Activated CD8-positive, alpha-beta memory T cell treated with anti-CD3 and anti-CD28 coated beads, Interleukin-2, amount 10 ng/mL, durations not matched to agents 7 days and 5 days (primary cell): ENCODE measurements around the gene SYNGR2. TPM values are rescaled to one million over a fixed set of nuclear protein-coding genes. Genes with fewer than 3 reads are reported as not detected.

ENCODE experiments used
- ATAC-seq: fragments of 150-1000 bp; cut with Tn5 transposase; one replicate; pipeline ENCODE4 v1.10.0; 2021; ENCODE audit warnings: moderate library complexity
- CTCF ChIA-PET: fragments of 350-600 bp; sonication (Branson Sonifier 250); formaldehyde crosslinking; loops from one replicate; lab custom pipeline; 2021; ENCODE audit warnings: antibody characterized with exemption; lab: Charles Lee
- DNase-seq: peaks from one replicate; pipeline ENCODE4 v3.0.0-alpha.2; 2020
- H3K27ac Mint-ChIP-seq: one replicate; pipeline ENCODE4 v1.8.0; 2021; ENCODE audit warnings: mild to moderate bottlenecking, mixed read lengths
- H3K27me3 Mint-ChIP-seq: one replicate; pipeline ENCODE4 v1.8.0; 2021; ENCODE audit warnings: mixed read lengths
- H3K36me3 Mint-ChIP-seq: one replicate; pipeline ENCODE4 v1.8.0; 2021; ENCODE audit warnings: mild to moderate bottlenecking, mixed read lengths
- H3K4me1 Mint-ChIP-seq: one replicate; pipeline ENCODE4 v1.8.0; 2021; ENCODE audit warnings: mixed read lengths
- H3K4me3 Mint-ChIP-seq: one replicate; pipeline ENCODE4 v1.8.0; 2021; ENCODE audit warnings: mild to moderate bottlenecking, moderate library complexity, mixed read lengths
- H3K9me3 Mint-ChIP-seq: one replicate; pipeline ENCODE4 v1.8.0; 2022; ENCODE audit warnings: low read depth, mixed read lengths
- total RNA-seq, 2 experiments: library from RNA; stranded (reverse); gene quantifications; one replicate each; pipeline ENCODE4 v1.2.3, GENCODE V29; 2021

The SYNGR2 gene
- total RNA-seq, 2 experiments from 2014 or later: 41.2 to 80.3 TPM

DNA sequence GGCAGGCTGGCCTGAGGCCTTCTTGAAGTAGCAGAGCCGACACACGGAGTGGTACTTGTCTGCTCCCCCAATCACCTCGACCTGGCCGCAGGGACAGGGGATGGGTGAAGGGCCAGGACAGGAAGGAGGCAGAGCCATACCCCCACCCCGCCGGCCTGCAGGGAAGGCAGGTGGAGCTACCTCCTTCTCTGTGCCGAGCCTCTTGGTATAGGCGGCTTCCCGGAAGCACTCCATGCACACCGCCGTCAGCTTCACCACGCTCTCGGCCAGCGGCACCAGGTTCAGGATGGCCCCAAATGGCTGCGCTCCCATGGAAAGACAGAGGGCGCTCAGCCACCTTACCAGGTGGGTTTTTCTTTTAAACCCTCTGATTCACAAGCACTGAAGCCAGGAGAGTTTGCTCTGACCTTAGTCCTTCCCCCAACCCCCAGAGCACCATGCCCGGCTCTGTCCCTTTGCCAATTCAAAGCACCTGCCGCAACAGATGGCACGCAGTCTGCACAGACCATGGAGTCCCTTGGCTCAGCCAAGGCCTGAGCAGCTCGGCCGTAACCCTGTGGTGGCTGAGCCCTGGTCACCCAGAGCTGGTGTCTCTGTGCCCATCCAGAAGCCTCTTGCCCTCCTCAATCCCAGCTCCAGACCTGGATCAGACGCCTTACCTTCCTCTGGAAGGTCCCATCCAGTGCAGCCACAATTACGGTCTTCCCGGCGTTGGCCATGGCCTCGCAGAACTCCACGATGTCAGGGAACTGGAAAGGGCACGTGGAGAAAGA, 6.7 kb downstream of the SYNGR2 start:
- no peak for DNase-seq
- H3K4me3 Mint-ChIP-seq: no peak overlapping the region
- H3K27ac Mint-ChIP-seq: no peak overlapping the region
- peaks cover 67% of the 10 kb centered on the region for H3K4me1 Mint-ChIP-seq
- peaks cover 41% of the 10 kb centered on the region for H3K36me3 Mint-ChIP-seq
- no peaks in the 10 kb centered on the region for H3K9me3 Mint-ChIP-seq
- CTCF ChIA-PET: interaction anchor here (0.9 to 9.7 kb wide), 6 partner anchors 10 to 90 kb away, joined by 4 to 75 read pairs (median 8); partner anchors contain the start of gene TK1
- H3K27me3 Mint-ChIP-seq: no peaks in the 10 kb centered on the region
- ATAC-seq: no peak

DNA sequence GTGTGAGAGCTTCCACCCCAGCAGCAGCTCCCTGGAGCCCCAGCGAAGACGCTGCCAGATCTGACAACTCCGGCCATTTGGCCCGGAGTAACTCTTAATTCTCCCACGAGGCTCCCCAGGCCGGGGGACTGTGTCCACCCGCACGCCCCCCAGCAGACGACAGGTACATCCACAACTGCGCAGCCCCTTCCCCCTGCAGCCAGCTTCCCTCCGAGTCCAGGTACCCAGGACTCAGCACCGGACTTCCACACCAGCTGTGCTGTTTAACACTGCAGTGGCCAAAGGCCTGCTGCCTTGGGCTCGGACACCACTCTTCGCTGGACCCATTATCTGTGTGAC, 7.2 kb downstream of the SYNGR2 start:
- no peak for DNase-seq
- CTCF ChIA-PET: interaction anchor here (0.9 to 9.7 kb wide), 11 partner anchors 10 to 162 kb away, joined by 3 to 75 read pairs (median 7); partner anchors contain the start of genes TK1 and TMC6
- Mint-ChIP-seq H3K4me3 (no peak overlapping the region), H3K4me1 (peaks cover 70% of the 10 kb centered on the region), H3K36me3 (peaks cover 46% of the 10 kb centered on the region), H3K9me3 (no peaks in the 10 kb centered on the region), H3K27ac (no peak overlapping the region), H3K27me3 (no peaks in the 10 kb centered on the region)
- no peak for ATAC-seq

DNA sequence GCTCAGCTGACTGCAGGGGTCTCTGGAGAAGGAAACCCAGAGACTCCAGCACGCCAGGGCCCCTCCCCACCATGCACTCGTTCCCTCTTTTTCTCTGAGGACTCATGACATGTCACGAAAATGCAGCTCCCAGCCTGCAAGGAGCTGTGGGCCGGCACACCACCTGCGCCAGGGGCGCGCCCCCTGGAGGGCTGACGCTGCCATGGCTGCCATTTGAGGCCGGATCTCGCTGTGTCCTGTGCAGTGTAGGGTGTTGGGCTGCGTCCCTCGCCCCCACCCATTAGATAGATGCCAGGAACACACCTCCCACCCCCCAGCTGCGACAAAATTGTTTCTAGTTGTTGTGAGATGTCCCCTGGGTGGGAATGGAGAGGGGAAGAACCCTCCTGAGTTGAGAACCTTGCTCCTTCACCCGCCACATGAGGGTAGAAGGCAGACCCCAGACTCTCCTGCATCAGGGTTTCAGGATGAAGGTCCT, 8.2 kb downstream of the SYNGR2 start:
- DNase-seq: peak; percentile 76
- Mint-ChIP-seq H3K4me3 (no peak overlapping the region), H3K9me3 (no peaks in the 10 kb centered on the region), H3K36me3 (peaks cover 50% of the 10 kb centered on the region), H3K4me1 (peaks cover 69% of the 10 kb centered on the region), H3K27me3 (no peaks in the 10 kb centered on the region), H3K27ac (no peak overlapping the region)
- CTCF ChIA-PET: interaction anchor here (0.6 to 9.7 kb wide), 29 partner anchors 9 to 163 kb away, joined by 3 to 75 read pairs (median 4); partner anchors contain the start of genes AFMID, TK1, TMC6 and TMC8
- peak; percentile 87 for ATAC-seq

DNA sequence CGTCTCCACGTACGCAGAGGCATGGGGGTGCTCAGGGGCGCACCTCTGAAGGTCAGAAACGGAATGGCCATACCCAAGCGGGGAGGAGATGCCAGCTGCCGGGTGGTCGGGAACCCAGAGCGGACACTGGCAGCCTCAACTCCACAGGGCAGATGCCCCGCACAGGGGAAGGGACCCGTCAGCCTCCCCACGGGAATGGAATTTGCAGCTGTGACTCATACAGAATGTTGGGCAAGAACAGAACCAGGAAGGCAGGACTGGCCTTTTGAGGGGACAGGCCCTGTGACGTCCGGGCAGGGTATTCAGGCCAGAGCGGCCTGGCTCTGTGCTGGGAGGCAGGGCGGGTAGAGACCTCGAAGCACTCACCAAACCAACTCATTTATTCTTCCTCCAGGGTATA, 11.0 kb downstream of the SYNGR2 start:
- Mint-ChIP-seq H3K9me3 (no peaks in the 10 kb centered on the region), H3K27ac (peak overlapping the region; percentile 76), H3K4me3 (no peak overlapping the region), H3K4me1 (peaks cover 58% of the 10 kb centered on the region), H3K27me3 (no peaks in the 10 kb centered on the region), H3K36me3 (peaks cover 50% of the 10 kb centered on the region)
- ATAC-seq (no peak), DNase-seq (no peak)
- CTCF ChIA-PET: interaction anchor here (2.2 to 9.7 kb wide), 3 partner anchors 9 to 95 kb away, joined by 7 to 75 read pairs (median 9); no protein-coding TSS in a partner anchor

DNA sequence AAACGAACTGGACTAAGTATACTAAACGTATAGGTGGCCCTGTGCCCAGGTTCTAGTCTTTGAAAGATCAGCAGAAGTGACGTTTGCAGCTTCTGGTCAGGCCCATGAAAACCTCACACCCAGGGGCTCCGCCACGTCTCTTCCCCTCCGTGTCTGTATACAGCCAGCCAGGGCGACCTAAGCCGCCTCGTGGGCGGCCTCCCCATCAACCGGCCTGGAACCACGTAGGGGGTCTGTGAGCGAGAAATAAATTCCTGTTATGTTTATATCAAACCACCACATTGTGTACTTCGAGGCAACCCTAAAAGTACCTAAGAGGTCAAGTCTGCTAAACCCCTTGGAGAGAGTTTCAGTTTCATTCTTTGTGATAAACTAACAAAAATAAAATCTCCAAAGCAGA, 11.7 kb downstream of the SYNGR2 start:
- CTCF ChIA-PET: interaction anchor here (2.2 to 9.7 kb wide), 3 partner anchors 10 to 95 kb away, joined by 7 to 75 read pairs (median 9); no protein-coding TSS in a partner anchor
- ATAC-seq: peak; percentile 18
- peak overlapping the region; percentile 61 for H3K4me3 Mint-ChIP-seq
- H3K4me1 Mint-ChIP-seq: peaks cover 62% of the 10 kb centered on the region
- H3K27me3 Mint-ChIP-seq: no peaks in the 10 kb centered on the region
- DNase-seq: no peak
- H3K27ac Mint-ChIP-seq: peak overlapping the region; percentile 76
- H3K9me3 Mint-ChIP-seq: no peaks in the 10 kb centered on the region
- H3K36me3 Mint-ChIP-seq: peaks cover 54% of the 10 kb centered on the region

DNA sequence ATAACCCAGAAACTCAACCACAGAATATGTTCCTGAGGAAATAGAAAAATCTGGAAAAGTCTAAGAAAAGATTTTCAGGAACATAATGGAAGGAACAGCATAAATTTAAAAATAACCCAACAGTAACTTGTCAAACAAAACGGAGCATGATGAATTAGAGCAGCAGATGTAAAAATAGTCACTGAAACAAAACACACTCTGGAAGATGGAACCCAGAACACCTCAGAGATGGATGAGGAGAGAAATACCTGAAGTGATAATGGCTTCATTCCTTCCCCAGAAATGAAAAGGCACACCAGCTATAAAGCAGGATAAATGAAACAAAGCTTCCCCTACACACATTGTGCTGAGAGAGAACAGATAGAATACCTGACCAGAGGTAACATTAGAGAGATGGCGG, 12.1 kb downstream of the SYNGR2 start:
- H3K4me3 Mint-ChIP-seq: peak overlapping the region; percentile 61
- CTCF ChIA-PET: interaction anchor here (2.4 to 9.7 kb wide), 2 partner anchors 10 to 43 kb away, joined by 9 to 75 read pairs; no protein-coding TSS in a partner anchor

DNA sequence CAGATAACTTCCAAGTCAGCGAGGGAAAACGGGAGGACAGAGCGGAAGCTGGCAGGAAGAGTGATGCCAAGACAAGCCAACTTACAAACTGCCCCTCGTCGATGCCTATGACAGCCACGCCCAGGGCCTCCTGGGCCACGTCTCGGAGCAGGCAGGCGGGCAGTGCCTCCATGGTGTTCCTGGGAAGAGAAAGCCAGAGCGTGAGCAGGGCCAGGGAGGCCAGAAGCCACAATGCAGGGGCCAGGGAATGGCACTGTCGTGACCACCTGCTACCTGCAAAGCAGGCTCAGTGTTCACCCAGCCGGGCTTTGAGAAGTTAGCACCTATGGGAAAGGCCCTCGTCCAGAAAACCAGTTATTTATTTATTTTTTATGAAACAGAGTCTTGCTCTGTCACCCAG, 14.1 kb downstream of the SYNGR2 start:
- ATAC-seq (no peak), DNase-seq (no peak)
- peaks cover 61% of the 10 kb centered on the region for H3K4me1 Mint-ChIP-seq
- H3K27me3 Mint-ChIP-seq: no peaks in the 10 kb centered on the region
- no peak overlapping the region for H3K27ac Mint-ChIP-seq
- no peaks in the 10 kb centered on the region for H3K9me3 Mint-ChIP-seq
- peaks cover 52% of the 10 kb centered on the region for H3K36me3 Mint-ChIP-seq
- CTCF ChIA-PET: interaction anchor here (1.2 kb wide), 1 partner anchor 45 kb away, joined by 3 read pairs; no protein-coding TSS in a partner anchor
- no peak overlapping the region for H3K4me3 Mint-ChIP-seq

More for the DNA sequence above, 12.1 kb downstream of the SYNGR2 start:
- no peaks in the 10 kb centered on the region for H3K9me3 Mint-ChIP-seq
- H3K36me3 Mint-ChIP-seq: peaks cover 55% of the 10 kb centered on the region
- no peak for ATAC-seq
- H3K27ac Mint-ChIP-seq: peak overlapping the region; percentile 76
- peaks cover 64% of the 10 kb centered on the region for H3K4me1 Mint-ChIP-seq
- no peak for DNase-seq
- no peaks in the 10 kb centered on the region for H3K27me3 Mint-ChIP-seq

DNA sequence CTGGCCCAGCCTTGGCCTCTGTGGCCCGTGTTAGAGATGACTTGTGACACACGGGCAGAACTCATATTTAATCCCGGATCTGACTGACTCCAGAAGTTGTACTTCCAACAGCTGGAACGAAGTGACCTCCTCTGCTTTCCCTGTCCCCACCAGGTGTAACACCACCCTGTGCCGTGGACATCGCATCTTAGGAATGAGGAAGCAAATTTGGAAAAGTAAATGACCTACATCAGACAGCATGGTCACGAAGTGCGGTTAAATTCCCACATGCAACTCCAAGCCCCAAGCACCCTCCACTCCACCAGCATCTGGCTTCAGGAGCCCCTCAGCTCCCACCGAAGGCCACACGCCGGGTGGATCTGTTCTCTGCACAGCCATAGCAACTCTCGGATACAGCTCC, 15.5 kb downstream of the SYNGR2 start:
- CTCF ChIA-PET: interaction anchor here (3.4 kb wide), 1 partner anchor 7 kb away, joined by 31 read pairs; no protein-coding TSS in a partner anchor
- Mint-ChIP-seq H3K4me3 (no peak overlapping the region), H3K4me1 (peaks cover 64% of the 10 kb centered on the region), H3K27ac (no peak overlapping the region), H3K27me3 (no peaks in the 10 kb centered on the region), H3K36me3 (peaks cover 44% of the 10 kb centered on the region), H3K9me3 (no peaks in the 10 kb centered on the region)
- DNase-seq: no peak
- ATAC-seq: no peak

DNA sequence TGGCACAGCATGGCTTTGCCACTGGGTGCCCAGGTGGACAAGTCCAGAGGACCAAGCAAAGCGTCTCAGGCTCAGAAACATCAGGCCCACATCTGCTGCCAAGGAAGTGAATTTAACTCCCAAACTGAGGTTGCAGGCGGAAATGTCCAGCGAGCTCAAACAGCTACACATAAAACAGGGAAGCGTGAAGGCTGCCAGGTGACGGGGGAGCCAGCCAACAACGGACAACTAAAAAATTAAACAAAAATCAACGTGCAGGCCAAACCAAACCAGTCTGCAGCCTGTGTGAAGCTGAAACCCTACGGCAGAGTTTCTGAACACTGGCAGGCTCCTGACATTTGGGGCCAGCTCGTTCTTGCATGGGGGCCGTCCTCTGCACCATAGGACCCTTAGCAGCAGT, 16.0 kb downstream of the SYNGR2 start:
- no peaks in the 10 kb centered on the region for H3K27me3 Mint-ChIP-seq
- CTCF ChIA-PET: interaction anchor here (2.0 to 3.4 kb wide), 2 partner anchors 8 to 47 kb away, joined by 8 to 31 read pairs; no protein-coding TSS in a partner anchor
- peaks cover 62% of the 10 kb centered on the region for H3K4me1 Mint-ChIP-seq
- no peak for ATAC-seq
- peak overlapping the region; percentile 4 for H3K4me3 Mint-ChIP-seq
- DNase-seq: no peak
- no peaks in the 10 kb centered on the region for H3K9me3 Mint-ChIP-seq
- peaks cover 40% of the 10 kb centered on the region for H3K36me3 Mint-ChIP-seq
- no peak overlapping the region for H3K27ac Mint-ChIP-seq

DNA sequence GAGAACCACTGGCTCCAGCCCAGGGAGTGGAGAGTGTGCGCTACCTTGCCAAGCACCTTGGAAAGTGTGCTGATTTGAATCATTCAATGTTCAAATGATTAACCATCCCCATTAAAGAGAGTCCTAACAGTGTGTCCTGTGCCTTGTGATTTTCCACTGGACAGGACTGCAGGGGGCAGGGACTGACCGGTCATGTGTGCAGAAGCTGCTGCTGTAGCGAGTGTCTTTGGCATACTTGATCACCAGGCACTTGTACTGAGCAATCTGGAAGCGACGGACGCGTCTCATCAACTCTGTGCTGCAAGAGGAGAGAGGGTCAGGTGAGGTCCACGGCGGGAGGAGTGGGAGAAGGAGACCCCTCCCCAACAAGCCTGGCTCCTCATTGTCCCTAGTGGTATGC, 16.5 kb downstream of the SYNGR2 start:
- Mint-ChIP-seq H3K36me3 (peaks cover 37% of the 10 kb centered on the region), H3K4me3 (peak overlapping the region; percentile 81), H3K9me3 (no peaks in the 10 kb centered on the region), H3K27ac (peak overlapping the region; percentile 9), H3K27me3 (no peaks in the 10 kb centered on the region), H3K4me1 (peaks cover 57% of the 10 kb centered on the region)
- DNase-seq: no peak
- CTCF ChIA-PET: interaction anchor here (1.0 to 3.4 kb wide), 3 partner anchors 8 to 67 kb away, joined by 3 to 31 read pairs (median 8); no protein-coding TSS in a partner anchor
- no peak for ATAC-seq

DNA sequence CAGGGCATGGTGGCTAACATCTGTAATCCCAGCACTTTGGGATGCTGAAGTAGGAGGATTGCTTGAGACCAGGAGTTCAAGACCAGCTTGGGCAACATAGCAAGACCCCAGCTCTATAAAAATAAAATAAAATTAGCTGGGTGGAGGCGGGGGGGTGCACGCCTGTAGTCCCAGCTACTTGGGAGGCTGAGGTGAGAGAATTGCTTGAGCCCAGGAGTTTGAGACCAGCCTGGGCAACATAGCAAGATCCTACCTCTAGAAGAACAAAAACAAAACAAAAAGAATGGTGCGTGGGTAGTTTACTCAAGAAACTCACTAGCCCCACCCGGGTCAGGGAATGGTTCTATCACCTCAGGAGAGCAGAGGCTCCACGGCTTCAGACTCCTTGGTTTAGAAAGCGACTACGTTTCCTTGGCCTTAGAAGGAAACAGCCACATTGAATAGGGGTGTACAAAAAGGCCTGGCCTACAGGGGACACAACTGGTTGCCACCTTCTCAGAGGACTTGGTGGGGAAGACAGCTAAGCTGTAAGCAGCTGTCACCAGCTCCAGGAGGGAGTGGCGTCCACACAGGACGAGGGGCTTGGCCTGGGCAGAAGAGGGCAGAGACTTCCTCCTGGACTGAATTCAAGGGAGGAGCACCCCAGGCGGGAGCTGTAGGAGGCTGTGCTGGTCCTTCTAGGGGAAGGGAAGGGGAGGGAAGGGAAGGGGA, 17.8 kb downstream of the SYNGR2 start:
- CTCF ChIA-PET: interaction anchor here (0.8 to 3.4 kb wide), 10 partner anchors 9 to 103 kb away, joined by 3 to 31 read pairs (median 5); no protein-coding TSS in a partner anchor
- peak overlapping the region; percentile 66 for H3K27ac Mint-ChIP-seq
- no peaks in the 10 kb centered on the region for H3K9me3 Mint-ChIP-seq
- DNase-seq: no peak
- peak; percentile 5 for ATAC-seq
- peaks cover 28% of the 10 kb centered on the region for H3K36me3 Mint-ChIP-seq
- peaks cover 48% of the 10 kb centered on the region for H3K4me1 Mint-ChIP-seq
- H3K27me3 Mint-ChIP-seq: no peaks in the 10 kb centered on the region
- peak overlapping the region; percentile 81 for H3K4me3 Mint-ChIP-seq

DNA sequence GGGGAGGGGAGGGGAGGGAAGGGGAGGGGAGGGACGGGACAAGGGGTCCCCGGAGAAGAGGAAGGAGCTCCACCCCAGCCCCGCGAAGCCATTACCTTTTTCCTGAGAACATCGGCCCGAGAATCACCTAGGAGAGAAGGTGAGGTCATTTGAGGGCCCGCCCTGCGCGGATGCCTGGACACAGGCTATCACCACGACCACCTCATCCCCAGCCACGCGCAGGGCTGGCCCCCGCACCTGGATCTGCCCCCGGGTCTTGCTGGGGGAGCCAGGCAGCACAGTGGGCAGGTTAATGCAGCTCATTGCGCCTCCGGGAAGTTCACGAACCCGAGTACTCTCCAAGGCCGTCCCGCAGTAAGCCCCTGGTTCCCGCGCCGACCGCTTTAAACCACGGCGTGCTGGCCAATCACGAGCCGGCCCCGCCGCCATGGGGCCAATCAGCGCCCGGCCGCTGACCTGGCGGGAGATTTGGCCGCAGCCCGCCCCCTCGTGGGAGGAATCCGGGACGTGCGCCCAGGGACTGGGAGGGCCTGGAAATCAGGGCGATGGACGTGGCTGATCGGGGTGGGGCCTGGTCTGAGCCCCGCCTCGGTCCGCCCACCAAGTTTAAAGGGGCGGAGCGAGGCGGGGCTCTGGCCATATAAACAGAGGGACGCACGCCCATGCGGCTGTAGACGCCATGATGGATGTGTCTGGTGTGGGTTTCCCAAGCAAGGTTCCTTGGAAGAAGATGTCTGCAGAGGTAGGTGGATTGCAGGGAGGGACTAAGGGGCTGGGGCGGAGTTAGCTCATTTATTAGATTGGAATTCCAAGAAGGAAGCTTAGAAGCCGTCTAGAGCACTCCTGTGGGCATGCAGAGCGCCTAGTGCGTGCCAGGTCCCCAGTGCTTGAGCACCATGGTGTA, 18.6 kb downstream of the SYNGR2 start, which contains the start of the genes AFMID and TK1:
Gene AFMID (plus strand): TSS at position 671 of the 904 bp plus-strand sequence. CDS start 9 bp downstream, at position 680.
Gene TK1 (minus strand): TSS at position 361 of the 904 bp plus-strand sequence. CDS start 58 bp downstream, at position 303.
- no peaks in the 10 kb centered on the region for H3K9me3 Mint-ChIP-seq
- peak; percentile 95 for ATAC-seq

More for the DNA sequence above, 18.6 kb downstream of the SYNGR2 start, which contains the start of the genes AFMID and TK1:
- peak; percentile 97 for DNase-seq
- Mint-ChIP-seq H3K27ac (peak within 1 kb of the TSS; percentile 78), H3K4me1 (peaks cover 43% of the 10 kb centered on the region), H3K36me3 (peaks cover 24% of the 10 kb centered on the region), H3K27me3 (no peaks in the 10 kb centered on the region), H3K4me3 (peak within 1 kb of the TSS; percentile 81)
- CTCF ChIA-PET: interaction anchor here (0.8 to 3.4 kb wide), 9 partner anchors 10 to 103 kb away, joined by 3 to 31 read pairs (median 5); no protein-coding TSS in a partner anchor
